ENCODE results near the gene MRPS11.
"Not testable (repeated sequence)": the region's sequence is repeated elsewhere in the genome, so short reads cannot be mapped to it uniquely, and the experiment has no call there.

Gene MRPS11

DNA sequence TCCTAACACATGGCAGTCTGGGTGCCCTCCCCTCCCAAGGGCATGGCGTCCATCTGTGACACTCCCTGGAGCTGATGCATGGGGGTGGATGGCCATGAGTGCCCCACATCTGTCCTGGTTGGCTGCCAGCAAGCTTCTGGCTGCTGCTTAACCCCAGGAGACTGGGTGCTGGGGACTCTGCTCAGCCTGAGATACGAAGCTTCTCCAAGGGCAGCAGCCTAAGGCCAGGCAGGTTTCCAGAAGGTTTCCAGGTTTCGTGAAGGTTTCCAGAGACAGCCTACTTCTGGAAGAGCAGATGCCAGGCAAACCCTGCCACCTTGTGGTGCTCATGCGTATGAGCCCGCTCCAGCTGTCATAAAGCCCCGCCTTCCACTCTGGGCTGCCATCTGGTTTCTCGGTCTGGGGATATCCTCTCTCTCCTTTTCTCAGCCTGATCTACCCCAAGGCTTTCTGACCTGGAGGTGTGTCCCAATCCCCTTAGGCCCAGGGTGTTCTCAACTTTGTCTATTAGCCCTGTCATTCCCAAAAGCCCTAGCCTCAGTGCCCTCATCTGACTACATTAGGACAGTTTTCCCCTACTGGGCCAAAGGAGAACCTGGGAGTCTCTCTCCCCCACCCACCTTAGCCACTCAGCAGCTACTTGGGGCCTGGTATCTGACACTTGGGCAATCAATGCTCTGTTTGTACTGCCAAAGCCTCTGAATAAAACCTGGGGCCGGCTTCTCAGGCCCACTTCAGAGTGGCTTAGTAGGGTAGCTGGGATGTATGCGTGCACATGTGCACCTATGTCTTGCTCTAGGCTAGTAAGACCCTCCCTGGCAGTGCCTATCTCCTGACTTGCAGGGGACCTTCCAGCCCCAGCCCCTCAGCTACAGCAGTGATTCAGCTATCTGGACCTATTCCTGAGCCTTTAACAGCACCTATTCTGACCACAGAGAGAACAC lies 12.4 kb upstream of the MRPS11 start:
- peak; percentile 59 for DNase-seq (ENCODE audit: low spot score)

DNA sequence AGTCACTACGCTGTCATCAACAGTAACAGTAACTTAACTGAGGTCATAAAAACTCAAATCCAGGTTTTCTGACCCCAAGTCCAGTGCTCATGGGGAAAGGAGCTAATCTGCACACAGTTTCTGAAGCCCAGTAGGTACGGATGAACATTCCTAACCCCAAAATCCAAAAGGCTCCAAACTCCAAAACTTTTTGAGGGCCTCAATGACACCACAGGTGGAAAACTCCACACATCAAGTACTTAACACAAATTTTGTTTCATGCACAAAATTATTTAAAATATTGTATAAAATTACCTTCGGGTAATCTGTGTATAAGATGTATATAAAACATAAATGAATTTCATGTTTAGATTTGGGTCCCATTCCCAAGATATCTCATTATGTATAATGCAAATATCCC lies 10.8 kb upstream of the MRPS11 start:
- DNase-seq (ENCODE audit: low spot score) = no peak

DNA sequence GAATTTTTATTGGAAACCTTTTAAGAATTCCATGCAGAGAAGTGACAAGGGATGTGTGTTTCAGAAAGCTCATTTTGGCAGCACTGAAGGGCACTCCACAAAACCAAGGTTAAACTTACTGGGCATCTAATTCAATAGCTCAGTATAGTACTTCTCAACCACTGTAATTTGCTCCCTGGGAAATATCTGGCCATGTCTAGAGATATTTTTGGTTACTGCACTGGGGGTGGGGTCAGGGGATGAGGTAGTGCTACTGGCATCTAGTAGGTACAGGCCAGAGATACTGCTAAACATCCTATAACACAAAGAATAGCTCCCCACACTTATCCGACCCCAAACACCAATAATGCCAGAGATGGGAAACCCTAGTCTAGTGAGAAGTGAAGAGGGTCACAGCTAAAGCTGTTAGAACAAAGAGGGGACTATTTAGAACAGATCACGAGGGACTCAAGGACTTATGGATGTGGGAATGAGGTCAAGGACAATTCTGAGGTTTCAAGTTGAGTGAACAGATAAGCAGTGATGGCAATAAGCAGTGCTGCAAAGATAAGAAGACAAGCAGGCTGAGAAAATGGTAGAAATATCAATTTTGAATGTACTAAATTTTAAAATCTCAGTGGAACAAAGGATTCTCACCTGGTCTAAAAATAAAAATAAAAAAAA lies 3.5 kb upstream of the MRPS11 start:
- DNase-seq (ENCODE audit: low spot score) = no peak

DNA sequence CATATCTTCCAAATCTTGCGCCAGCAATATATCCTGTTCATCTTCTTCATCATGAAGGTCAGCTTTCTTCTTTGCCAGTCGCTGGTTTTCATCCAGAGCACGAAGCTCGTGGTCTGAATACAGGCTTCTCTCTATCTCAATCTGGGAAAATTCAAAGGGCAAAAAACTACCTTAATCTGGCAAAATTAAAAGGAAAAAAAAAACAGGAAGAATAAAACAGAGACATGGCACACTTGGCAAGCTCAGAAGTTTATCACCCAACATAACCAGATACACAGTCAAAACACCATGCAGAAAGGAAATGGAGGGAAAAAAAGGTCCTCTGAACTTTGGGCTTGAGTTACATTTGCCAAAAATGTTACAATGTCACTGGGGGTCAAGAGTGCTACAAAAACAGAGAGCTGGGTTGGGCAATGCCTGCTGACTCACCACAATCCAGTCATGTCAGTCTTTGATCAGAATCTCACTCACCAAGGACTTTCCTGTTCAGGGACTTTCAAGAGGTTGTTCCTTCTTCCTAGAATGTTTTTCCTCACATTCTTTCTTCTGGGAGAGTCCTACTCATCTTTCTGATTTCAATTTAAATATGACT lies 1.8 kb upstream of the MRPS11 start:
- DNase-seq (ENCODE audit: low spot score) = no peak

DNA sequence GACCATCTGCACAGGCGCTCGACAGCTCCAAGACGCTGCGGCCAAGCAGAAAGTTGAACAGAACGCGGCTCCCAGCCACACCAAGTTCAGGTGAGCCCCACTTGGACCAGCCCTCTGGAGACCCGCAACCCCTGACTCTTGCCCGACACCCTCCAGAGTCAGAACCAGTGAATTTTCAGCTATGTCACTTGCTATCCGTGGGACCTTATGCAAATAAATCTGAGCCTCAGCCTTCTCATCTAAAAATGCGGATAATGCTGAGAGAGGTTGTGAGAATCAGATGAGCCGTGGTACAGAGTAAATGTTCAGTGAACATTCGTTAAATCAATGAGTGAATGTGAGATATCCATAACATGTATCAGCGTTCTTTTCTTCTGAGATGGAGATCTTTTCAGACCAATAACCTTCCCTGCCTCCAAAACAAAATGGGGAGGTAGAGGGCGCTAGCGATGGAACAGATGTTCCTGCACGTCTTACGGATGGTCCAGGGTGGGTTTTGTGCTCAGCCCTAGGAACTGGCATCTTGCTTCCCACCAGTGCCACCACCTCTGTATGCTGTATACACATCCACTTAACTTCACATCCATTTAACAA lies 524 bp downstream of the MRPS11 start:
- peak; percentile 17 for DNase-seq (ENCODE audit: low spot score)

DNA sequence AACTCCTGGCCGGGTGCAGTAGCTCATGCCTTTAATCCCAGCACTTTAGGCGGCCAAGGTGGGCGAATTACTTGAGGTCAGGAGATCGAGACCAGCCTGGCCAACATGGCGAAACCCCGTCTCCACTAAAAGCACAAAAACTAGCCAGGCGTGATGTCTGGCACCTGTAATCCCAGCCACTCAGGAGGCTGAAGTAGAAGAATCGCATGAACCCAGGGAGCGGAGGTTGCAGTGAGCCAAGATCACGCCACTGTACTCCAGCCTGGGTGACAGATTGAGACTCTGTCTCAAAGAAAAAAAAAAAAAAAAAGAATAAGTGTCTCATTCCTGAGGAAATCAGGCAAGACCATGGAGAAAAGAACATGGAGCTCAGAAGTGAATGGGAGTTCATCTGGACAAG lies 1.2 kb downstream of the MRPS11 start:
- not testable (repeated sequence) for DNase-seq (ENCODE audit: low spot score)

DNA sequence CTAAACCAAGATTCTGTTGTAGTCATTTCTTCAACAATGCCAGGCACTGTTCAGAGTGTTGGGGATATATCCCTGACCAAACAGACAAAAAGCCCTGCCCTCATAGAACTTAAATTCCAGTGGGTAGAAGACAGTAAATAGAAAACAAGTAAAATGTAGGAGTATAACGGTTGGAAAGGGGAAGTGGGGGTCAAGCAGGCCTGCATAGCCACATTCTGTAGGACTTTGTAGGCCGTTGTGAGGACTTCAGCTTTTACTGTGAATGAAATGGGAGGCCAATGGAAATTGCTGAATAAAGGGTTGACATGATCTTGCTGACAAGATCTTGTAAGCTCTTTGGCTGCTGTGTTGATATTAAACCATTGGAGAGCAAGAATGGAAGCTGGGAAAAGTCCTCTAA lies 1.8 kb downstream of the MRPS11 start:
- no peak for DNase-seq (ENCODE audit: low spot score)

DNA sequence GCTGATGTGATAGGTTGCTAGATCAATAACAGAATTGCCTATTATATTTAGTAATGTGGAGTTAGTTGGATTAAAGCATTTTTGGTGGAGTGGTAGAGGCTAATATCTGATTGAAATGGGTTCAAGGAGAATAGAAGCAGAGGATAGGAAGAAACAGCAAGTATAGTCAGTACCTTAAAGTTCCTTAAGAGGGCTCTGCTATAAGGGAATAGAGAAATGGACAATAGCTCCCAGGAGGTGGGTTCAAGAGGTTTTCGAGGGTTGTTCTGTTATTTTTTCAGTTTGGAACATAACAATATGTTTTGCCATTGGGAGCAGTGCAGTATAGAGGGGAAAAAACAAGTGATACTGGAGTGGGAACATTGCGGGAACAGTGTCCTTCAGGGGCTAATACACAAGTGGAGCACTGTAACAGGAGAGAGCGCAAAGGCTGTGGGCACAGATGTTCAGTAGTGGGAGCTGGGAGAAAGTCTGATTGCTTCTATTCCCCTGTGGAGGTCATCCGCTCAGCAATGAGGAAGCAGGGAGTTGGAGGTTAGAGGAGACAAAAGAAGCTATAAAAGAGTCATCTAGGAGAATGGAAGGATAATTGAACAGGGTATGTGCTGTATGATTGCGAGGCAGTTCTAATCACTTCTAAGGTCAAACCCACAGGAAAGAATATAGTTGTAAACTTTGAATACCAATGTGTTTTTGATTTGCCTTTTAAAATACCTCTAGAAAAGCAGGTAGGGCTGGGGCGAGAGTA lies 3.3 kb downstream of the MRPS11 start:
- DNase-seq (ENCODE audit: low spot score) = no peak

DNA sequence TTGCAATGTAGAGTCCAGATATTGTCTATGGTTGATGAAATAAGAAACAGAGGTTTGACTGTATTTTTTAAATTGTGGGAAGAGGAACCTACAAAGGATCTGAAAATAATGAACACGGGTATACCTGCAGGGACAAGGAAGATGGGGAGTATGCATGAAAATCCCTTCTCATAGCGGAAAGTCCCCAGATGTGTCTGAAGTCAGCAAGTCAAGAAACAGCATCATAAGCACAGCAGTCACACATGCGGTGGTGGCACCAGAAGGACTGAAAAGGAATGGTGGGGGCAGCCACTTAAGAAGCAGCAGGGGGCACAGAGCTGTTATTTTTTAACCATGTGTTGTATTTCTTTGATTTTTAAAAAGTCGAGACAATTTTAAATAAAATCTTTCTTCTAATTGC lies 4.7 kb downstream of the MRPS11 start:
- no peak for DNase-seq (ENCODE audit: low spot score)

DNA sequence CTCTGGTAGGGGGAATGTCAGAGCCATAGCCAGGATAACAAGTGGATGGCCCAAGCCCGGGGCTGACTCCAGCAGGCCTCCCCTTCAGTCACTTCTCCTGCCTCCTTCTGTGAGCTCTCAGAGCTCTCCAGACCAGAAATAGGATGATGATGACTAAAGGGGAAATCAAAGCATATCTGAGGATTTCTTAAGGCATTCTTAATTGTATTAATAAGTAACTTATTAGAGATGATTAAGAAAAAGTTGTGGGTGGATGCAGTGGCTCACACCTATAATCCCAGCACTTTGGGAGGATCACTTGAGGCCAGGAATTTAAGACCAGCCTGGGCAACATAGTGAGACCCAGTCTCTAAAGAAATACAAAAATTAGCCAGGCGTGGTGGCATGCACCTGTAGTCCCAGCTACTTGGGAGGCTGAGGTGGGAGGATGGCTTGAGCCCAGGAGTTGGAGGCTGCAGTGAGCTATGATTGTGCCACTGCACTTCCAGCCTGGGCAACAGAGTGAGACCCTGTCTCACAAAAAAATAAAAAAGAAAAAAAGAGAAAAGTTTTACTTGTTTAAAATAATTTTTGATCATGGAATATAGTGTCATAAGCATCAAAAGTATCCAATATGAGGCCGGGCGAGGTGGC lies 6.3 kb downstream of the MRPS11 start:
- DNase-seq (ENCODE audit: low spot score) = not testable (repeated sequence)

DNA sequence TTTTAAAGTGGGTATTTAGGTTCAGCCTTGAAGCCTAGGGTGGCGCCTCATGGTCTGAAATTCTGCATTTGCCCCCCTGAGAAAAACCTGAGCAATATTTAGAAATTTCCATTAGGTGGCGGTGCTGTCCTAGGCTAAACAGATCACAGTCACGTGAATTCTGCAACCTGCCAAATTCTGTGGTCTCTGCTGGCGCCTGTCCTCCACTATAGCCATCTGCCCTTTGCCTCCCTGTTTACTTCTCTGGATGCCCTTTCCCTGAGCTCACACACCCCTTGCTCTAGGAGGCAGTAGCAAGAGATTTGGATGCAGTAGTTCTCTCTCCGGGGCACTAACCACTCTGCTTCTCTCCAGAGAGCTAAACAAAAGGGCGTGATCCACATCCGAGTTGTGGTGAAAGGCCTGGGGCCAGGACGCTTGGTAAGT lies 9.1 kb downstream of the MRPS11 start:
- DNase-seq (ENCODE audit: low spot score) = peak; percentile 72

DNA sequence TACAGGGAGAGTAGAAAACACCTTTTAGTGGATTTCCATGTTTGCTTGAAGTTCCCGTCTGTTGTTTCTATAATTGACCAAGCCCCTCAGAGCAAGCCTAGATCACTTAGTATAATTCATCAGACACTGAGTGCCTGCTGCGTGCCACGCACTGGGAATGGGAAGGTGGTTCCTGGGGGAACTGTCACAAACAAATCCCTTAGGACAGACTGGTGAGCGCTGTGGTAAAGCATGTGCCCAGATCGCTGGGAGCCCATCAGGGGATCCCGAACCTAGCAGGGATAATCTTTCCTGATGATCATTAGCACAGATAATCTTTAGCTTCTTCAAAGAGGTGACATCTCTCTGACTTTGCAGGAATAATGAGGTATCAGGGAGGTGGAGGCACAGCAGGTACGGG lies 9.6 kb downstream of the MRPS11 start:
- no peak for DNase-seq (ENCODE audit: low spot score)

DNA sequence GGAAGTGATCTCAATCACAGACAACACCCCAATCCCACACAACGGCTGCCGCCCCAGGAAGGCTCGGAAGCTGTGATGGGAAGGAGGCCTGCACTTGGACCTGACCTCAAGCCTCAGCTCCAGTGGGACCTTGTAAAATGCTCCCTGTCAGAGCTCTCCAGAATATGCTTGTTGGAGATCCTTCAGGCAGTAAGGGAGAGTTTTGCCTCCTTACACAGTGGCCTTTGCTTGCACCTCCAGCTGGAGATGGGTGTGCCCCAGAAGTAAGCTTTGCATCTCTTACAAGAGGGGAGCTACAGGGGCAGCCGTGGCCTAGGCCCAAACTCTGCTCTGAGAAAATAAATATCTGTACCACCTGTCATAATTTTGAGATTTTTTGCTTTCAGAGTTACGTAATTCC lies 10.4 kb downstream of the MRPS11 start:
- no peak for DNase-seq (ENCODE audit: low spot score)

DNA sequence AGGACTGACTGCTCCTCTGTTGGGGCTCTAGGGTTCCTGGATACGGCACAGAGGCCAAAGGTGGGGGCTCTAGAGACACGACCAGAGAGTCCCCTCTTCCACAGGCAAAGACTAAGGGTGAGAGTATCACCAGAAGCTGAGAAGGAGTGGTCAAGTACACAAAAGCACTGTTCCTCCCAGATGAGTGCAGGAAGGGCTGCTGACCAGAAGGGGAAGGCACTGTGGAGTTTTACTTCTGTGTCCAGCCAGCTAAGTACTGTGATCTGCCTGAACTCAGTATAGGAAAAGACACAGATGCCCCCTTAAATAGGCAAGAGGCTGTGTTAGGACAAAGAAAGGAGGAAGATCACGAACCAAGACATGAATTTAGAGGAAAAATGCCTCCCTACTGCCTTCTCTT lies 11.7 kb downstream of the MRPS11 start:
- no peak for DNase-seq (ENCODE audit: low spot score)

DNA sequence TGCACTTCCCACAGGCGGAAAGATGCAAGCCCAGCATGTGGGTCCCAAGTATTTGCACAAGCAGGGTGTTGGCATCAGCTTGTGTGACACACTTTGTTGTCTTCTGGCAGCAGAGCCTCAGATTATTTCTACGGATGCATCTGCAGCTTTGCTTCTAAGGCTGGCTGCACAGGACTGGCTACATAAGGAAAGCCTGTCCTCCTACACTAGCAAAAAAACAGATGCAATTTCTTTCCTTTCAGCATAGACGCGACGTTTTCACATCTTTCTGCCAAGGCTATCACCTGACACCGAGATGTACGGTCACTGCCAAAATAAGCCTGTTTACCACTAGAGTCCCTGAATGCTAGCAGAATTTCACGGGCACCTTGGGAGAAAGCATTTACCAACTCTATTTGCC lies 13.5 kb downstream of the MRPS11 start:
- DNase-seq (ENCODE audit: low spot score) = peak; percentile 41

DNA sequence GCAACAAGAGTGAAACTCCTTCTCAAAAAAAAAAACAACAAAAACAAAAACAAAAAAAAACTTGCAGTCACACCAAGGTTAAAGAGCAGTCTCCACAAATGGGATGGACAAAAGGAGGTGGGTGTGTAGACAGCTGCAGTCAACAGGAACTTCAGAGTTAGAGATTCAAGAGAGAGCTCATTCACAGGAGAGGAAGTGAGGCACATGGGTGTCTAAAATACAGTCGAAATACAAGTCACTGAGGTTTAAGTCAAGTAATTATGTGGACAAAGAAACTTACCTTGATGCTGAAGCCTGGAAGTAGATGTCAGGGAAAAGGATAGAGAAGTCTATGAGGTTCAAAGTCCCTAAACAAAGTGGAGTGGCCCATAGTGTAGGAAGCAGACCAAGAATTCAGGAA lies 14.8 kb downstream of the MRPS11 start:
- no peak for DNase-seq (ENCODE audit: low spot score)

DNA sequence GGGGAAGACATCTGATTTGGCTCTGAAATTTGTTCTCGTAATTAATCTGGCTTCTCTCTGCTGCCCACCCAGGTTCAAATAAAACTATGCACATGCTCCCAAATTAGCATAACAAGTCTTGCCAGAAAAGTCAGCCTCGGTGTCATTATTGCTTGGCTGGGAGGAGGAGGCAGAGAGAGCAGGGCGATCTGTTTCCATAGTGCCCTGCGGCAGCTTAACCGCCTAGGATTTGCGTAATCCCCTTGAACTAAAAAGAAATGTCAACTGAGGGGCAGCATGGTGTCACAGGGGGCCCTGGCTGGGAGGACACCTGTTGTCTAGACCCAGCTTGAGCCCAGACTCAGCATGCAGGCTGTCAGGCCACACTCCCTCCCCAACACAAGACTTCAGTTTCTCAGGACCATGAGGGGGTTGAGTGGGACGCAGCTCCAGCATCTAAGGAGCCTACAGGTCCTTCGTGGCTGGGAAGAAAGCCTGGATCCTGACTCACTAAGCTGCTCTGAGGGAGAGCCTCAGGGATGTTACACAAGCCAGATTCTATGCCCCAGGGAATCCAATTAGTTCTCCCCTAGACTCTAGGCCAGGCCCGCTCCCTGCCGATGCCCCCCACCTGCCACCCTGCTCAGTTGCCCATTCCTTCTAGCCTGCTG lies 17.3 kb downstream of the MRPS11 start:
- DNase-seq (ENCODE audit: low spot score) = no peak

DNA sequence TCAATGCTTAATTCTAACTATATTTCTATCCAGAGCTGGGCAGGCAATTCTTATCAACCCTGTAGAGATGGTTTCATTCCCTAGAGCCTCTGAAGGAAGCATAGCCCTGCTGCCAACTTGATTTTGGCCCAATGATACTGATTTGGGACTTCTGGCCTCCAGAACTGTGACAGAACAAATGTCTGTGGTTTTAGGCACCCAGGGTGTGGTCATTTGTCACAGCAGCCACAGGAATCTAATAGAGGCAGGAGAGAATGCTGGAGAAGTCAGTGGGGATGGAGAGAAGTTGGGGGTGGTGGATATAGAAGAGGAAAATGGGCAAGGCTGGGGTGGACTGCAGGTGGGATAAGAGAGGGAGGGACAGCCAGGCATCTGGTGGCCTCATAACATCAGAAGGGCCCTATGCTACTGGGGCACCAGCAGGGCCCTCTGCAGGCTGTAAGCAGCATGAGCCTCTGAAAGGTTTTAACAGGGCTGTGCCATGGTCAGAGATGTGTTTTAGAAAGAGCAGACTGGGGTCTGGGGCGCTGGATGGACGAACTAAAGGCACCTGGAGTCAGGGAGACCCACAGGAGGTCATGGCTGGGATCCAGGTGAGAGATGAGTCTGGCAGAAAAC lies 19.8 kb downstream of the MRPS11 start:
- no peak for DNase-seq (ENCODE audit: low spot score)

DNA sequence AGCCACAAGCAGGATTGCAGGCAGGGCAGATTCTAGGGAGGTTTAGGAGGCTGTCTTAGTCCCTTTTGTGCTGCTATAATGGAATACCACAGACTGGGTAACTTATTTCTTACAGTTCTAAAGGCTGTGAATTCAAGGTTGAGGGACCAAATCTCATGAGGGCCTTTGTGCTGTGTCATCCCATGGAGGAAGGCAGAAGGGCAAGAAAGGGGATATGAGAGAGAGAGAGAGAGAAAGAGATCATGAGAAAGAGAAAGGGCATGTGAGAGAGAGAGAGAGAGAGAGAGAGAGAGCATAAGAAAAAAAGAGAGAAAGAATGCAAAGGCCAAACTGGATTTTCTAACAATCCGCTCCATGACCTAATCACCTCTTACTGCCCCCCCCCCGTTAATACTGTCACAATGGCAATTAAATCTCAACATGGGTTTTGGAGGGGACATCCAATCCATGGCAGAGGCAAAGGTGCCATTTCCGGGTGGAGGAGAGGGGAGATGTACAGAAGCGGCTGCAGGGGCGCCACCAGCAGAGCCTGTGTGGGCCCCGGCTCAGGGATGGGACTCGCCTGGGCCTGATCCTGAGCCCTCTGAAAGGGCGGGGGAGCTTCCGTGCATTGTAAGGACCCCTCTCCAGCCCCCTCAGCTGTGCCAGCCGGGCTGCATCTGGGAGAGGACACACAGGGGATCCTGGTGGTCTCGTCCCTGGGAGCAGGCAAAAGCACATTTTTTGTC lies 20.5 kb downstream of the MRPS11 start:
- DNase-seq (ENCODE audit: low spot score) = no peak

DNA sequence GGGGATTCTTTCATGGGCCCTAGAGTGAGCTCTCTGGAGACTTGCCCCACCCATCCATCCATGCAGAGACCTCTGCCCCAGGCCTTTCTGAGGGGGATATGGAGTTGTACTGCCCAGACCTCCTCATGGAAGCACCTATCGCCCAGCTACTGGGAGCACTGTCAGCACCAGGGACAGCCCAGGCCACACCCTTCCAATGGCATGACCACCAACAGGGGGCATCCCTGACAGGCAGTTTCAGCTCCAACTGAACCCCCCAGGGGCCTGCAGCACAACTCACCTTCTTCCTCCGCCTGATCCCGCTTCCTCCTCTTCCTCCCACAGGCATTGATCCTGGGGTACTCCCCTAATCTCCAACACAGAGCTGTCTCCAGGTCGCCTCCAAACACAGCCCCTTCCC lies 21.8 kb downstream of the MRPS11 start:
- DNase-seq (ENCODE audit: low spot score) = no peak

Measured in pons (tissue), 1 donor.